Endodermal cell (in vitro differentiated cells): ENCODE data around the gene CLDN34. TPM values are rescaled to one million over a fixed set of nuclear protein-coding genes. Genes with fewer than 3 reads are reported as not detected.

Experiments
- DNase-seq: peaks from one replicate; pipeline ENCODE4 v3.0.0-alpha.2; 2017
- H3K27ac ChIP-seq: 2 replicates; pipeline ENCODE4 v1.5.1; 2013; ENCODE audit warnings: mild to moderate bottlenecking, low read depth, low read length, moderate library complexity
- H3K27me3 ChIP-seq: 2 replicates; pipeline ENCODE4 v1.6.1; 2013; ENCODE audit warnings: mild to moderate bottlenecking, low read length, moderate library complexity; ENCODE audit not compliant: insufficient read depth, control insufficient read depth, poor library complexity, severe bottlenecking
- H3K36me3 ChIP-seq: 2 replicates; pipeline ENCODE4 v1.7.0; 2013; ENCODE audit warnings: mild to moderate bottlenecking, low read length, moderate library complexity; ENCODE audit not compliant: control insufficient read depth, insufficient read depth
- H3K4me1 ChIP-seq: one replicate; pipeline ENCODE4 v1.7.0; 2013; ENCODE audit warnings: low read length; ENCODE audit not compliant: control insufficient read depth, insufficient read depth
- H3K4me3 ChIP-seq: 2 replicates; pipeline ENCODE4 v1.5.1; 2013; ENCODE audit warnings: mild to moderate bottlenecking, low read length, moderate library complexity
- H3K9ac ChIP-seq: 2 replicates; pipeline ENCODE4 v1.6.1; 2013; ENCODE audit warnings: mild to moderate bottlenecking, low read length, moderate library complexity; ENCODE audit not compliant: poor library complexity, severe bottlenecking; ENCODE audit errors: extremely low read depth
- H3K9me3 ChIP-seq: 2 replicates; pipeline ENCODE4 v1.6.1; 2013; ENCODE audit warnings: mild to moderate bottlenecking, low read length, moderate library complexity; ENCODE audit not compliant: control insufficient read depth
- H3K27ac Mint-ChIP-seq: 2 replicates; pipeline ENCODE4 v1.8.0; 2020; ENCODE audit warnings: mixed read lengths
- H3K27me3 Mint-ChIP-seq: 2 replicates; pipeline ENCODE4 v1.8.0; 2021; ENCODE audit warnings: mild to moderate bottlenecking, mixed read lengths; ENCODE audit not compliant: insufficient read depth
- H3K36me3 Mint-ChIP-seq: 2 replicates; pipeline ENCODE4 v1.8.0; 2020; ENCODE audit warnings: low read depth, mixed read lengths
- H3K4me1 Mint-ChIP-seq: 2 replicates; pipeline ENCODE4 v1.8.0; 2020; ENCODE audit warnings: mixed read lengths
- H3K4me3 Mint-ChIP-seq: 2 replicates; pipeline ENCODE4 v1.8.0; 2020; ENCODE audit warnings: mild to moderate bottlenecking, moderate library complexity, mixed read lengths
- H3K9me3 Mint-ChIP-seq: 2 replicates; pipeline ENCODE4 v1.8.0; 2020; ENCODE audit warnings: mild to moderate bottlenecking, mixed read lengths
- CTCF ChIP-seq: fragments of 200-600 bp; sonication (generic); conservative IDR thresholded peaks from 2 replicates; pipeline ENCODE4 v1.5.0; 2021; ENCODE audit warnings: antibody characterized with exemption, mild to moderate bottlenecking
- WGBS, 2 experiments: methylation state at CpG; one replicate each; pipeline versions ENCODE4 v1.1.5 to v1.1.7; 2013; ENCODE audit warnings: missing lambda C conversion rate in 2 of 2, mixed read lengths in 1 of 2; ENCODE audit not compliant: insufficient coverage in 1 of 2, insufficient read length in 1 of 2; 5-methylcytosine and 5-hydroxymethylcytosine counted together
- total RNA-seq, 2 donors: library from RNA; stranded (reverse); fragmentation: NEBNext Ultra II Directional in 1 of 2; extraction: Animal tissue kit (Norgen Biotek cat#: 25700) in 1 of 2; gene quantifications; 2 replicates in 1 of 2; 3 replicates in 1 of 2; pipeline ENCODE4 v1.2.1, GENCODE V29; 2021

Gene CLDN34
- total RNA-seq, 2 donors from 2014 or later: 0.35 TPM; not detected in 1

- no peak overlapping the region for H3K4me3 ChIP-seq
- no peak for DNase-seq
- H3K27ac Mint-ChIP-seq: no peak overlapping the region
- peaks cover 58% of the 10 kb centered on the region for H3K9me3 Mint-ChIP-seq
- no peaks in the 10 kb centered on the region for H3K27me3 ChIP-seq
- H3K36me3 ChIP-seq: no peaks in the 10 kb centered on the region
- peaks cover 6% of the 10 kb centered on the region for H3K36me3 Mint-ChIP-seq
- no peaks in the 10 kb centered on the region for H3K4me1 ChIP-seq
- no peak overlapping the region for H3K9ac ChIP-seq
- no peaks in the 10 kb centered on the region for H3K4me1 Mint-ChIP-seq
- WGBS, 2 experiments: 71 to 93% methylated on average over 1 to 5 of the region's 5 CpGs
- no peak overlapping the region for H3K4me3 Mint-ChIP-seq
- no peaks in the 10 kb centered on the region for H3K27me3 Mint-ChIP-seq
- no peak overlapping the region for H3K27ac ChIP-seq
- H3K9me3 ChIP-seq: no peaks in the 10 kb centered on the region
- no peak for TF ChIP-seq CTCF
Observed at GRCh38 chrX:9921407-9921806, 45.8 kb upstream of the CLDN34 start.

DNA sequence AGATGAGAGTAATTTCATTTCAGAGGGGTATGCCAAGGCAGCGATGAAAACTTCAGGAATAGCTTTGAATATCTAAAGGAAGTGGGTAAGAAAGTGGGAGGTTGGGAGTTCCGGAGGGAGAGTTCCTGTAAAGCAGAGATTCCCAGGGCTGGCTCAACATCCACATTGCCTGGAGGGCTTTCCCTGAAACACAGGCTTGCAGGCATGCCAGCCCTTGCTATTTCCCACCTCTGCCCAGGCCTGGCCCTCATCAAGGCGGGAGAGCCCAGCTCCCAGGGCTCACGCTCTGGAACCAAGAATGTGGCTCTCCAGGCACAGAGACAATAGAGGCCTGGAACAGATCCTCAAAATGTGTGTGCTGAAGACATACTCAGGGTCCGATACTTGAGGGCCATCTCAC, 43.8 kb upstream of the CLDN34 start:
- Histone ChIP-seq H3K36me3 (no peaks in the 10 kb centered on the region), H3K4me3 (no peak overlapping the region), H3K27ac (no peak overlapping the region), H3K9ac (no peak overlapping the region), H3K9me3 (no peaks in the 10 kb centered on the region), H3K4me1 (no peaks in the 10 kb centered on the region), H3K27me3 (no peaks in the 10 kb centered on the region)
- peaks cover 65% of the 10 kb centered on the region for H3K9me3 Mint-ChIP-seq
- no peak overlapping the region for H3K27ac Mint-ChIP-seq
- peaks cover 10% of the 10 kb centered on the region for H3K4me1 Mint-ChIP-seq
- no peak for TF ChIP-seq CTCF
- no peak overlapping the region for H3K4me3 Mint-ChIP-seq
- H3K27me3 Mint-ChIP-seq: no peaks in the 10 kb centered on the region
- H3K36me3 Mint-ChIP-seq: peaks cover 6% of the 10 kb centered on the region
- DNase-seq: no peak
- WGBS, 2 experiments: 90% methylated on average over 5 of the region's 5 CpGs; no CpG with 5 or more reads in 1 of the 2 experiments

GRCh38 chrX:9926002-9926401, 41.2 kb upstream of the CLDN34 start:
- Histone ChIP-seq H3K9ac (no peak overlapping the region), H3K27me3 (no peaks in the 10 kb centered on the region), H3K4me1 (no peaks in the 10 kb centered on the region), H3K27ac (no peak overlapping the region), H3K4me3 (no peak overlapping the region), H3K36me3 (no peaks in the 10 kb centered on the region), H3K9me3 (no peaks in the 10 kb centered on the region)
- H3K36me3 Mint-ChIP-seq: peaks cover 10% of the 10 kb centered on the region
- TF ChIP-seq CTCF: no peak
- WGBS, 2 experiments: 85 to 92% methylated on average over 4 to 9 of the region's 9 CpGs
- H3K4me3 Mint-ChIP-seq: no peak overlapping the region
- H3K4me1 Mint-ChIP-seq: peaks cover 19% of the 10 kb centered on the region
- no peak overlapping the region for H3K27ac Mint-ChIP-seq
- DNase-seq: no peak
- no peaks in the 10 kb centered on the region for H3K27me3 Mint-ChIP-seq
- H3K9me3 Mint-ChIP-seq: peaks cover 75% of the 10 kb centered on the region
